ENCODE results near the gene PAGR1. TPM values are rescaled to one million over a fixed set of nuclear protein-coding genes. Genes with fewer than 3 reads are reported as not detected.

PAGR1 gene
- total and polyA plus RNA-seq, 2 of the 13 experiments (the other 11 are each of a cell fraction or from before 2014, with no cell fraction given), result 9.8 to 66.4 TPM

GRCh38 chr16:29805232-29806098, 10.5 kb upstream of the PAGR1 start (continued):
- TF ChIP-seq ZNF414 (CRISPR knock-in tag; IDR thresholded peaks at IDR 0.05) (peak; percentile 80), ETS1 (CRISPR knock-in tag; IDR thresholded peaks at IDR 0.05) (0 out of 2 replicates have a peak, but pooled peaks have one; percentile 28), GLMP (CRISPR knock-in tag; IDR thresholded peaks at IDR 0.05; ENCODE audit: borderline replicate concordance) (no peak), SKIL (CRISPR knock-in tag; IDR thresholded peaks at IDR 0.05; ENCODE audit: borderline replicate concordance) (peak; percentile 74; the same call in 1 of the 2 replicates), KAT7 (CRISPR knock-in tag; IDR thresholded peaks at IDR 0.05; ENCODE audit: borderline replicate concordance) (peak; percentile 97), KDM2A (CRISPR knock-in tag; IDR thresholded peaks at IDR 0.05; ENCODE audit: borderline replicate concordance, low read depth) (peak; percentile 99), ZNF24 (IDR thresholded peaks at IDR 0.05) (peak; percentile 64), ZNF556 (CRISPR knock-in tag; IDR thresholded peaks at IDR 0.05; ENCODE audit: borderline replicate concordance) (peak; percentile 98), ZNF143 (CRISPR knock-in tag; IDR thresholded peaks at IDR 0.05) (peak; percentile 61), ZNF329 (CRISPR knock-in tag; IDR thresholded peaks at IDR 0.05; ENCODE audit: low read depth) (peak; percentile 92), ZBTB49 (CRISPR knock-in tag; IDR thresholded peaks at IDR 0.05; ENCODE audit: borderline replicate concordance) (peak; percentile 40; the same call in 1 of the 2 replicates), KLF6 (CRISPR knock-in tag; IDR thresholded peaks at IDR 0.05) (peak; percentile 99), ZNF550 (CRISPR knock-in tag; IDR thresholded peaks at IDR 0.05; ENCODE audit: borderline replicate concordance) (no peak)

Data from HepG2 (cell line).